ENCODE data around the gene GPR143.
A peak's percentile ranks its signal among the peaks of the same experiment; 100 is the strongest.

The GPR143 gene

DNA sequence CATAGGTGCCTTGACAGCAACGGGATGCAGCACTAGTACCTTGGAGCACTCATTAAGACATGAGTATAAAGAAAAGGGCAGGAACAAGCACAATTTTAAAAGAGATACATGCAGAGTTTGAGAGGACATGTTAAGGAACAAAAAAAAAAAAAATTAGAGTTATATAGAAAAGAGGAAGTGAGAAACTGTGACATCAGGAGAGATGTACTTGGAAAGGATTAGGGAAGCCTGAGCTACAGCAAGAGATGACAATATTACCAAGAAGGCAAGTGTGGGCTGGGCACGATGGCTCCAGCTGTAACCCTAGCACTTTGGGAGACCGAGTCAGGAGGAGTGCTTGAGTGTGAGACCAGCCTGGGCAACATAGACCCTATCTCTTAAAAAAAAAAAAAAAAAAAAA, 37.4 kb downstream of the GPR143 start:
- no peak for TF ChIP-seq CTCF (IDR thresholded peaks at IDR 0.05; ENCODE audit: extremely low read depth, missing control alignments)
- DNase-seq (ENCODE audit: low spot score), result no peak

GRCh38 chrX:9724711-9725110, 40.9 kb downstream of the GPR143 start:
- no peak for DNase-seq (ENCODE audit: low spot score)
- no peak for TF ChIP-seq CTCF (IDR thresholded peaks at IDR 0.05; ENCODE audit: extremely low read depth, missing control alignments)

DNA sequence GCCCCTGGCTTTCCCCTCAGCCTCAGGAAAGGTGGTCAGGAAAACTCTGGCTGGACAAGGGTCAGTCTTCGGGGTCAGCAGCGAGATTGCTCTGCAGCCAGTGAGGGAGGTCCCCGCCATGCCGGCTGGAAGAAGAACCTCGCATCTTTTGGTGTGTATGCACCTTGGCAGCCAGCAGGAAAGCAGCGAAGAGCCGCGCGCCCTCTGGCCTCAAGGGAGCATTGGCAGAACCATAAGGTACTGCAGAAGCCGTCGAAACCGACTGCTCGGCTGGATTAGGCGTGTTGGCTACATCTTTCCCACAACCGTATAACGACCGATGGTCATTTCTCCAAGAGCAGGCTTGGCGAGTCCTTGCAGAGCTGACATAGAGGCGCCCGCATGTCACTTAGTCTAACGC, 48.3 kb downstream of the GPR143 start:
- no peak for TF ChIP-seq CTCF (IDR thresholded peaks at IDR 0.05; ENCODE audit: extremely low read depth, missing control alignments)
- DNase-seq (ENCODE audit: low spot score), result no peak

- no peak for TF ChIP-seq CTCF (IDR thresholded peaks at IDR 0.05; ENCODE audit: extremely low read depth, missing control alignments)
- no peak for DNase-seq (ENCODE audit: low spot score)
Observed at GRCh38 chrX:9710332-9710731, 55.3 kb downstream of the GPR143 start.

DNA sequence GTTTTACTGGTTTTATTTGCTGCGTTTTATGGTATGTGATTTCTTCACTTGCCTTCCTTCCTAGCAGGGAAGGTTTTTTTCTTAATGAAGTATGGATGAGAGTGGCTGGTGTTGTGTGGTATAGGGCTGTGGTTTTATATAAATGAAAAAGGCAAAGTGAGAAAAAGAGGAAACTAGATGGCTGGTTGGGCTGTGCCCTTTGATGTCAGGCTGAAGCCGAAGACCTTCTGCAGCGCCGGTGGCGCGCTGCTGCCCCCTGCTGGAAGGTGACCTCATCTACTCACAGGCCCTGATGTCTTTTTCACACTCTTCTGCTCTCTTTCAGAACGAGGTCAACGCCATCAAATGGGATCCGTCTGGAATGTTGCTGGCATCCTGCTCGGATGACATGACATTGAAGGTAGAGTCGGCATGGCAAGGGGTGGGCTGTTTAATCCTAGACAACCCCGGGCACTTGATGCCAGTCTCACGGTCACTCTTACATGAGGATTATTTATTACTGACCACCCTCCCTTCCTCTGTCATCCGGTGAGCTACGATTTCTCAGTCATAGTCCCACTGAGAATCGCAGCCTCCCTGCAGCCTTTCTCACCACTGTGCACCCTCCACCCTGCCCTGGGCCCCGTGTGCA, 56.6 kb downstream of the GPR143 start:
- peak; percentile 65 for DNase-seq (ENCODE audit: low spot score)
- TF ChIP-seq CTCF (IDR thresholded peaks at IDR 0.05; ENCODE audit: extremely low read depth, missing control alignments), result peak; percentile 44

DNA sequence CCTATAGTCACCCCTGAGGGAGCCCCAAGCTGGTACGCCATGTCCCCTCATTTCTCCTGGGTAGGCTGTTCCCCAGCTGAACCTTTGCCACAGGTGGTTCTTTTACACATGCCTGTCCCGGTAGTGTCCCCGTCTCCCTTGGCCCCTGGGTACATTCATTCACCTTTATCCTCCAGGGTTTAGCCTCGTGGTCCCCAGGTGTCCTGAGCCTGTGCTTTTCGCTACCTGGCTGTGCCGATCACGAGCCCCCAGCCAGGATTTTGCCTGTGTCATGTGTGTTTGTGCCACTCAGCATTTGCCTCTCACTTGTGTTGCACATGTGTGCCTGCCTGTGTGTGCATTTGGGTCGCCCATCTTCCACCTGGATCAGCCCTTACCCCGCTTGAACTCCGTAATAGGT, 57.6 kb downstream of the GPR143 start:
- DNase-seq (ENCODE audit: low spot score), result no peak
- no peak for TF ChIP-seq CTCF (IDR thresholded peaks at IDR 0.05; ENCODE audit: extremely low read depth, missing control alignments)

GRCh38 chrX:9707306-9708033, 58.2 kb downstream of the GPR143 start:
- DNase-seq (ENCODE audit: low spot score), result no peak
- TF ChIP-seq CTCF (IDR thresholded peaks at IDR 0.05; ENCODE audit: extremely low read depth, missing control alignments), result no peak

Data from GM20000 (cell line).